NCI-H82 treated with DMSO at 0.1 percent for 48 hours (cell line): ENCODE measurements around the gene GIMAP8.

Experiments used
- DNase-seq: peaks from one replicate; lab custom pipeline; 2025; ENCODE audit not compliant: unreplicated experiment; lab: John Stamatoyannopoulos, UW

The GIMAP8 gene

DNA sequence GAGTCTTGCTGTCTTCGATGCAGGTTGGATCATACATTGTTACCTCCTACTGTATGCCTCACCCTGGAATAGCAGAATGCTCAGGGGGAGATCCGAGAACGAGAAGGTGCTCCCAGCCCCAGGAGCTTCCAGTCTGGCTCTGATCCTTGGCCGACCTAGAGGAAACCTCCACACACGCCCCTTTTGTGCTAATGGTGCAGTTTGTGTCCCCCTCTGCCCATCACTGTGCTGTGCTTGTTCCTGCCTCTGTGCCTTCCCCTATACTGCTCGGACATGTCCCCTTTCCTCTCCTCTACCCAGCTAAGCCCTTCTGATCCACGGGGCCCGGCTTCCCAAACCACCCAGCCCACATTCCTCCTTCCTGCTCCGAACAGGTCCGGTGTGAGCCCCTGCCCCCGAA lies 38.8 kb upstream of the GIMAP8 start:
- no peak for DNase-seq

DNA sequence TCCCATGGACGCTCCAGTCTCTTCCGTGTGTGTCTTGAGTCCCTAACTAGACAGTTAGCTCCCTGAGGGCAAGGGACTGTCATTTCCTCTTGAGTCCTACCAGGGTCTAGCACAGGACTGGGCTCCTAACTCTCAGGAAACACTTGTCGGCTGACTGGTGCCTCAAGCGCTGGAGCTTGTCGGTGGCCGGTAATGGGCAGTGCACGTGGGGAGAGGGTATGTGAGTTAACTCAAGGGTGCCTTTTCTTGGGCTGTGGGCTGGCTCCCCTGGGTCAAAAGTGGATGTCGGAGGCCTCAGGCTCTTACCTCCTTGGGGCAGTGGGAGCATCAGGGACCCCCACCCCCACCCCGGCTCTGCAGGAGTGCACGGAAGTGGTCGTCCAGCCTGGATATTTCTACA lies 38.4 kb upstream of the GIMAP8 start:
- no peak for DNase-seq

DNA sequence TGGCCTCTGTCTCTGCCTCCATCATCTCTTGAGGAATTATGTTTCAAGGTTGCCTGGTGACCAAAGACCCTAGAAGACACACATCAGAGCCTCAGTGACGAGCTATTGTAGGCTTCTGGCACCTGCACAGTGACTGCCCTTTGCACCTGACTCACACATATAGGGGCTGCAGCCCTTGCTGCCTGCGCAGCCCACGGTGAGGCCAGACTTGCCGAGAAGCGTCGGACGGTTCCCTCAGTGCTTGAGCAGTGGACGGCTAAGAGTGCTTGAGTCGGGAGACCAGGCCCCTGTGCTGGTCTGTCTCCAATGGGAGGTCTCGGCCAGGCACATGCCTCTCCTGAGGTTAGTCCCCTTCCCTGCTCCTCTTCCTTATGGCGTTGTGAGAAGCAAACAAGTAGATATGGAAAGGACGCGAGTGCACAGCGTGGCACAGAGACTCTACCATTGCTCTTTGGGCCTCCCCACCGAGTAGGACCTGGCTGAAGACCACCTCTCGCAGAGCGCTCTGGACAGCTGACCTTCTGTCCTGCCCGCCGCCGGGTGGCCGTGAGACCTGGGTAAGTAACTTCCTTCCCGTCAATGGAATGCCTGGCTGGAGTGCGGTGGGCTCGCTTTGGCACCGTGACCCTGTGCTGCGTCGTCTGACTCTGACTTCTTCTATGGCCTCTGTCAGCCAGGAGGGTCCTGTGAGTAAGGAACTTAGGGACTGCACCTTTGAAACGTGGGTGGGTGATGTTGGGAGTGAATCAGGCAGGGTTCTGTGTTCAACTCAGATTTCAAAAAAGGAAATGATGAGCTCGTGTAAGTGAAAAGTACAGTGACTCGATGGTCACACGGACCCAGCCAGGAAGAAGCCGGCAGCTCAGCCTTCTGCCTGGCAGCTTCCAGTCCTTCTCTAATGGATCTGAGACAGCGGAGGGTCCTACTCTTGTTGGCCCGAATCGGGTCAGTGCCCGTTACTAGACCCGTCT lies 37.6 kb upstream of the GIMAP8 start:
- no peak for DNase-seq

DNA sequence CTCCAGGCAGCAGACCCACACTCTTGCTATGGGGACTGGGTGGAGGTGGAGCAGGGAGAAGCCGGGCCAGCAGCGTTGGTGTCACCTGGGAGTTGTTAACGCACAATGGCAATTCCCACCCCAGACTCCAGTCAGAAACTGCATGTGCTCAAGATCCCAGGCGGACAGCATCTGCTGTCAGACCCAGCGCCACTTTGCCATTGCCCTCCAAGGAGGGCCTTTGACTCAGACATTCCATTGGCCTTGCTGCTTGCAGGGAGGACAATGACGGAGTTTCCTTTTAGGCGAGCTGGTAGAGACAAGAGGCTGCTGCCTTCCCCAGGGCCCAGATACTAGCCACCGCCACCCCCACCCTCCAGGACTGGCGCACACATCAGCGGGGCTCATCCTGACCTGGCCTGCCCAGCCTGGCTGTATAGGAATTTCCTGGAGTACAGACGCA lies 36.8 kb upstream of the GIMAP8 start:
- no peak for DNase-seq

DNA sequence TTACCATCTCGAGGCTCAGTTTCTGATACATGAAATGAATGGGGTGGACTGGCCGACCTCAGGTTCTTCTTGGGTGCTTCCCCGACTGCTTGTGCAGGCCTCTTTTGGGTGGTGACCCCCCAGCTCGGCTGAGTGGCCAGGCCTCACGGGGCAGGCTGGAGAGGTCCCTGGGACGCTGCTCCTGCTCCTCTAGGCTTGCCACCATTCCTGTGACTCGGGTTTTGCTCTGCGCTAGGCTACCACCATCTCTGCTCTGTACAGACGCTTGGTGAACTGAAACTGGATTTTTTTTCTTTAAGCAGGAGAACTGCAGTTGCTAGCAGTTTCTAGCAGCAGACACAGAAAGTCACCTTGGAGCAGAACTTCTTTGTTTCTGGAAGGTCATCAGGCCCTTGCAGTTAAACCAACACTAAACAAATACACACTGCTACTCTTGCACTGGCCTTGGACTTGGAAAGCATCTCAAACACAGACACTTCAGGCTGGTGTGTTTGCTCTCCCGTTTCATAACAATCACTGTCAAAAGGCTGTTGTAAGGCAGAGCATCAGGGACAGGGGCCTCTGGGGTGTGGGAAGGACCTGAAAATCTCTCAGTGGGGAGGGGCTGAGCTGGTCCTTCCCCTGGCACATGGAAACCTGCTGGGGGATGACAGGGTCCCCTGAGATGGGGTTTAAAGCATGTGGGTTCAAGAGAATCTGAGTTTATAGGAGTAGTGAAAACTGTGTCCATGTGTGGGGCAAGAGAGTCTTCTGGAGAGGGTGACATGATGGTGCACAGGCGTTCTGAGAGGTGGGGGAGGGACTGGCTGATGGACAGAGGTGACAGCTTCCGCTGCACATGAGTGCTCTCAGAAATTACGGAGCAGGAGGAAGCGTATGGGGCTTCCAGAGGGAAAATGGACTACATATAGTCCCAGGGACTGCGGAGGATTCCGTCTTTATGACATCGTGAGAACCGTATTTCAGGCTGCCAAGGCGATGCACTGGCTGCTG lies 35.0 kb upstream of the GIMAP8 start:
- no peak for DNase-seq

DNA sequence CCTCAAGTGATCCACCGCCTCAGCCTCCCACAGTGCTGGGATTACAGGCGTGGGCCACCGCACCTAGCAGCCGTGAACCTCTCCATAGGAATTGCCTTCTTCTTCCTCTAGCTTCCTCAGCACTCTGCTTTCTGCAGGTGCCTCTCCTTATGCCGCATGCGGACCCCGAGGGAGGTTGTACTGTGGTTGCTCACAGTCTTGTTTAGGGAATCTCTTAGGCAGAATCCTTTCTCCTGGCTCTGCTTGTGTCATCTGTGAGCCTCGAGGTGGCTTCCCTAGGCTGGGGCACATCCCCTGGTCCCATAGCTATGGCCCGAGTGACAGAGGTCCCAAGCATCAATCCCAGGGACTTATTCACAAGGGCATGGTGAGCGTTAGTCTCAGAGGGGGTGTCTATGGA lies 33.2 kb upstream of the GIMAP8 start:
- no peak for DNase-seq

DNA sequence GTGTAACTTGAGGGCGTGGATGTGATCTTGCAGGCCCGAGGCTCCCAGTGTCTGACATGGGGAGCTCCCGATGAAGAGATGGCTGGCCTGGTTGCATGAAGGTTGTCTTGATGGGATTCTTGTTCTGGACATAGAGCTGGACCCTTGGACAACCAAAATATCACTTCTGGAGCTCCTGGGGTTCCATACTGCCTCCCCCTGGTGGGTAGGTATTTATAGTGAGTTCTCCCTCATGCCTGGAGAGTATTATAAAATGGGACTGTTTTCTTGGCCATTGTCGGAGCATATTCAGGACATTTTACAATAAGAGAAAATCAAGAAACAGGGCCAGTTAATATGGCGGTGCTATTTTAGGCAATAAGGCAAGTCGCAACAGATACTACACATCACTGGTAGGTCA lies 32.6 kb upstream of the GIMAP8 start:
- no peak for DNase-seq

DNA sequence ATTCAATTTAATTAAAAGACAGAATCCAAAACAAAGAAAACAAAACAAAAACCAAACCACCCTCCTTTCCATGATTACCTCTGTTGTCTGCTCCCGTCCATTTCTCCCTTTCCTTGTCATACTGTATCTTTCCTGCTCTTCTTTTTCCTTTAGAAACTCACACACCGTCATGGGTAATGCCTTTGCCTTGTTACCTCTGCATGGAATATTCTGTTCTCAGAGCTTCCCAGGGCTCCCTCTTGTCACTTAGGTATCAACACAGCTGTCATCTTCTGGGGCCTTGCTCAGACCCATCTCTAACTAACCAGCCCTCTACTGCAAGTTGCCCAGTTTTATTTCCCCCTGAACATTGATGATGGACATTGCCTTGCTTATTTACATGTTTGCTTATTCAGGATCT lies 30.2 kb upstream of the GIMAP8 start:
- no peak for DNase-seq

DNA sequence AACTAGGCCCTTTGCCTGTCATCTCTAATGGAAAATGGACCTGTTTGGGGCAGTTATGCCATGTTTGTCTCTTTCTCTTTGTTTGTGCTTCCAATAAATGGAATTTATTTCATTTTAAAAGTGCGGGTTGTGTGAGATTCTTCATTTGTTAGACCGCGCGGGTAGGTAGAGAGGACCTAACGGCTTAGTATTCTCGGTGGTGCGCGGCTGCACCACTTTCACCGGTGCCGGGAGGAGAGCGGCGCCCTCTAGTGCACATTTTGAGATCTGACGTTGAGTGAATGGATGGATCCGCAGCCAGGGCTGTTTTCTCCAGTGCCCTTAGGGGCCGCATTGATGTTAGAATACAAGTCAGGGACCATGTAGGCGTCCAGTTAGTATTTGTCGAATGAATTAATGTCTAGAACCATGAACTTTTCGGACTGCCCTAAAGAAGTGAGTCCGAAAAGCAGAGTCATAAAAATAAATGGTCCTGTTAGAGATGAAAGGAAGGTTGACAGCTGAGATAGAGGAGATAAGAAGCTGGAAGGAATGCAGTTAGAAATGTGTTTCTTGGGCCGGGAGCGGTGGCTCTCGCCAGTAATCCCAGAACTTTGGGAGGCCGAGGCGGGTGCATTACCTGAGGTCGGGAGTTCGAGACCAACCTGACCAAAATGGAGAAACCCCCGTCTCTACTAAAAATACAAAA lies 29.3 kb upstream of the GIMAP8 start:
- peak; percentile 52 for DNase-seq

DNA sequence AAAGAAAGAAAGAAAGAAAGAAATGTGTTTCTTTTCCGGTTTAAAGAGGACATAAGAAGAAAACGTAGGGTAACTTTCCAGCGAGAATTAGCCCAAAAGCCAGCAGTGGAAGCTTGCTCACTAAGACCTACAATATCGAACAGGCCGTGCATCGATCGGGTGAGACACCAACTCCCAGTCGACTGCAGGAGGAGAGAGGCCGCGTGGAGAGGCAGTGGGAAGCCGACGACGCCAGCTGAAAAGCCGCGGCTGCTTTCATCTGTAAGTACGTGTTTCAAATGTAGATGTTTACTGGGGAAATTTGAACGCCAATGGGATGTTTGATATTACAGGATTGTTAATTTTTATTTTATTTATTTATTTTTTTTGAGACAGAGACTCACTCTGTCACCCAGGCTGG lies 28.6 kb upstream of the GIMAP8 start:
- no peak for DNase-seq

DNA sequence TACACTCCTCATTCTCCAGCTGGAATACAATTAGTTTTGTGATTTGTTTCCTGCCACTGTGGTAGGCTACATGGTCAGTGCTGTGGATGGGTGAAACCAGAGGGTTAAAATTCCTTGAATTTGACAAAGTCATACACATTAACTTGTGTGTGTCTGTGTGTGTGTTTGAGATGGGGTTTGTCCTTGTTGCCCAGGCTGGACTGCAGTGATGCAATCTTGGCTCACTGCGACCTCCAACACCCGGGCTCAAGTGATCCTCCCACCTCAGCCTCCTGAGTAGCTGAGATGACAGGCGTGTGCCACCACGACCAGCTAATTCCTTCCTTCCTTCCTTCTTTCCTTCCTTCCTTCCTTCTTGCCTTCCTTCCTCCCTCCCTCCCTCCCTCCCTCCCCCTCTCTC lies 24.8 kb upstream of the GIMAP8 start:
- DNase-seq = no peak

DNA sequence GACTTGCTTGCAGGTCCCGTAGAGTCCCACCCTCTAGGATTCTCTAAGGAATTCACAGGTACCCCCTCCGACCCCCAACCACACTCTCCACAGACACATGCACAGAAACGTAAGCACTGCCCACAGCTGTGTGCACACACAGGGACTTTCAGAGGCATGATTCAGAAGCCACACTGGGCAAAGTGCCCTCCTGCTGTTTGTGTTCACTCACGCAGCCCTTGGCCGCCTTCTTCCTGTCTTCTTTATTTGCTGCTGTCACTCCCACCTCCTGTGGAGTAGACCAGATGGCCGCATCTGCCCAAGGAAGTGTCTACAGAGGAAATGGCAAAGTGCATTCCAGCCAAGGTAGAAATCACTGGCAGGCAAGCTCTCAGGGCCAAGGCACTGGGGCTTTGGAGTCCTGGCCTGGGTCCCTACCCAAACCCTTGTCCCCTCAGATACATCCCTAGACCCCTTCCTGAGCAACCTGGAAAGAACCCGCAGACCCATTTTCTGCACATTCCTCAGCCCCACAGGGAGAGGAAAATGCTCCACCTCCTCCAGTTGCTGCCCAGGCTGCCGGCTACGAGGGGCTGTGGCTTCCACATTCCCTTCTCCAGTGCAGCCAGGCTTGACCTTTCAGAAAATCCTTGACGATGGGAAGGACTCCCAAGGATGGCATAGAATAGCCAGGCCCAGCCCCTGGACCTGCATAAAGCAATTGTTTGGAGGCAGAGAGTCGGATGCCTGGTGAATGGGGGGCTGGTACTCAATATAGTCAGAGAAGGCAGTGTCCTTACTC lies 21.6 kb upstream of the GIMAP8 start:
- no peak for DNase-seq

DNA sequence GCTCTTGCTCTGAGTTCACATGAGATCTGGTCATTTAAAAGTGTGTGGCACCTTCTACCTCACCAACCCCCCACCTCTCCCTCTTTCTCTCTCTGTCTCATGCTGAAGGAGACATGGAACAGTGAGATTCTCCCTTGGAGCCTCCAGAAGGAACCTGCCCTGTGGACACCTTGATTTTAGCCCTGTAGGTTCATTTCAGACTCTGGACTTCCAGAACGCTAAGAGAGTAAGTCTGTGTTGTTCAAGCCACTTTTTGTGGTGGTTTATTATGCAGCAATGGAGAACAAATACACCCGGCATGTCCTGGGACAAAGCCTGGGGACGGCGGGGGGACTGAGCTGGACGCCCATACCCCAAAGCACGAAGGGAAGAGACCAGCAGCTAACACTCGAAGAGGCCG lies 20.7 kb upstream of the GIMAP8 start:
- DNase-seq = no peak

DNA sequence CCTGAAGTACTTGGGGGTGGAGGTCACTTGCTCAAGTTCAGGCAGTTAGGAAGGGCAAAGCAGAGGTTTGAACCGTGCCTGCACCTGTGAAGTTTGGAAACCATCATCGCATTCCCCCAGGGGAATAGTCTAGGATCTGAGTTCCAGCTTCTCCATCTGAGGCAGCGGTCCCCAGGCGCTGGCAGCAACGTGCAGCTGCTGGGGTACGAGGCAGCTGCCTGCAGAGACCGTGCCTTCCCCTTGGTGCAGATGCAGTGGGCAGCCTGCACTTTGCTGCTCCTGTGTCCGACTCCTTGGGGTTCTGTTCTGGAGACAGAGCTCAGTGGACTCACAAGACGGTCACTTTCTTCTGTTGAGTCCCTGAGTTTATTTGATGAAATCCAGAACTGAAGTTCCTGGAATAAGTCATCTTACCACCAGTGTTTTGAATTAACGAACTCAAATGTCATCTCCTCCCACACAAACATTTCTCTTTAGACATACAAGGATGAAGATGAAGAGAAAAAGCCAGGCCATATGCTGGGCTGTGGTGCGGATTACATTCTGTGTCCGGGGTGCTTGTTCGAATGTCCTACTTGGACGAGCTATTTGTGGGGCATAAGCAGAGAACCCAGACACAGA lies 19.9 kb upstream of the GIMAP8 start:
- DNase-seq = no peak

DNA sequence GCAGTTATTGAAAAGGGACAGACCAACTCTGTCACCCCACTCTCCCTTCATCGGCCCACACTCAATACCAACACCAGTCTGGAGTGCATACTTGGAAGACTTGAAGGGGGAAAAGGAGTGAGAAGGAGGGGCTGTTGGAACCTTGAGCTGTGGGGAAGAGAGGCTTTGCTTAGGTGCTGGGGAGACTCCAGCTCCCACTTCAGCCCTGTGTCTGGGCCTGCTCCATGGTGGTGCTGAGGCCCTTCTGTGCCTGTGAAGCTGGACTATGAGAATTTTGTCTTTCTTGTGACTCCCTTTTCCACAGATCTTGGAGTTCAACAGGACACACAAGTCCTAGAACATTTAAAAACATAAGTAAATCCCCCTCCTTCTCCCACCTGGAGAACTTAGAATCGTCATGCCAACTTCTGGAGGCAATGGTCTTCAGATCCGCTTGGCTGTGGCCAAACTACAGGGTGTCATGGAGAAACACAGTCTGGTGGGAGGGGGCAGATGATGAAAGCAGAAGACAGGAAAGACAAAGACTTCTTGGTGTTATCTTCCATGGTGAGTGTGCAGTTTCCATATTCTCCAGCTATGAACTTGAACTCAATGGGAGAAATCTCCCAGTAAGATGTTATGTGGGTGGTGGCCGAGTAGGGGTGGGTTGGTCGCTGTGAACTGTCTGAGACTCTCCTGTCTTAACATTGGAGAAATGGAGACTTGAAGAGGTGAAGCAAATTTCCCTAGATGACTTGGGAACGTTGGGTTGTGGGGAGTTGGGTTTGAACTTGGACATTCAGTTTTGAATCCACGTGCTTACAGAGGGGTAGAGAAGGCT lies 18.4 kb upstream of the GIMAP8 start:
- DNase-seq = no peak

DNA sequence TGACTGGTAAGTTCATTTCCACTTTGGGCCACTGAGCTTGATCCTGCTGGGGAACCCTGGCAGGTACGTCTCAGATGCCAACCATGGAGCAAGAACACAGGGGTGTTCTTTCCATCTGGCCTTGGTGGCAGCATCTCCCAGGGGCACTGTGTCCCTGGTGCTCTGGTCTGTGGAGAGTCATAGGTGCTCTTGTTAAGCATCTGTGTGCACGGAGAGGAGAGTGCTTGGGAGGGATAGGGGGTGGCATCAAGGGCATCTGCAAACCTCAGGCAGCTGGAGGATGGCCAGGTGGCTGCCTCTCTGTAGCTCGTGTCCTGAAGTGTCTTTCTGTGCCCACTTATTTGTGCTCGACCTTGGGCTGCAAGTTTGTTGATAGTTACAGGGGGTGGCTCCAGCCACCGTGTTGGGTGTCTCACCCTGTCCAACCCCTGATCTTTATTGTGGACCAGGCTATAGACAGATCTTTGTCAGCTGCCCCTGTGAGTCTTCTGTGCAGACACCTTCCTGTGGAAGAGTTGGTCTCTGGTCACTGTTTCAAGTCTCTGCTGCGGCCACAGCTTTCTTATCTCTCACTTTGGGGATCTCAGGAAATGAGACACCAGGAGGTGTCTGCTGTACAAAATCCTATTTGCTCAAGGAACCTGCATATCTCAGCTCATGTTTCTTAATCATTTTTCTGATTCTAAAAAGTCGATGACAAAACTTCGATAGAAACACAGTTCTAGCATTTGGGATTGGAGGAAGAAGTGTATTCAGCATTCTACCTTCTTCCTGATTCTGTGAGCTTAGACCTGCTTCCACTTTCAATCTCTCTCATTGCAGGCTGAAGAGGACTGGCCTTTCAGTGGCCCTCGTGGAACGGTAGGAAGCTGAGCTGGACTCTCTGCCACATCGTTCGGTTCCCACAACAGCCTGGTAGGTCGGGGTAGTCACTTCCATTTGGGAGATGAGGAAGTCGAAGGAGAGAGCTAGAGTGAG lies 17.2 kb upstream of the GIMAP8 start:
- no peak for DNase-seq

DNA sequence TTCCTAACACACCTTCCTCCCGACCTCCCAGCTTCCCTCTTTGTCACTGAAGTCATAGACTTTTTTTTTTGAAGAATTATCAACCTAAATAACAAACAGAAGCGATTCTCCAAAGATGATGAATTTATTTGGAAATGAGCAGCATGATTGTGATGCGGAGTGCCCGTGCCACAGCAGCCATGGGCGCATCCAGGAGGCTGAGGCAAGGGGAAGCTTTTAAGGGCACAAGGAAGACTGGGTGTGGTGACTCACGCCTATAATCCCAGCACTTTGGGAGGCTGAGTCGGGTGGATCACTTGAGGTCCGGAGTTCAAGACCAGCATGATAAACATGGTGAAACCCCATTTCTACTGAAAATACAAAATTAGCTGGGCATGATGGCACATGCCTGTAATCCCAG lies 16.2 kb upstream of the GIMAP8 start:
- DNase-seq = no peak

DNA sequence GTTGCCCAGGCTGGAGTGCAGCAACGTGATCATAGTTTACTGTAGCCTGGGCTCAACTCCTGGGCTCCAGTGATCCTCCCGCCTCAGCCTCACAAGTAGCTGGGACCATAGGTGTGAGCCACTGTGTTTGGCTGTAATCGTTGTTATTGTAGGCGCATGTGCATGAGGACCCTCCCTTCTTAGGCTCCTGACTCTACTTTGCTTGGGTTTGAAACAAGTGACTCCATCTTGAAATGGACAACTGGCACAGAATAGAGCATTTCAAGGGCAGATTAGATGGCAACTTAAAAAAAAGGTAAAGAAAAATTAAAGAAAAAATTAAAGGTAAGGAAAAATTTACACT lies 15.4 kb upstream of the GIMAP8 start:
- DNase-seq = no peak
